HL-60 (cell line): ENCODE data around the gene ARHGAP26.

ENCODE experiments used
- CTCF ChIP-seq: IDR thresholded peaks from one replicate; pipeline ENCODE4 v1.5.1; 2011; ENCODE audit warnings: low read length, control low read depth, inconsistent platforms; ENCODE audit not compliant: insufficient read depth
- GABPA ChIP-seq: IDR thresholded peaks from 2 replicates; pipeline ENCODE4 v1.6.1; 2012; ENCODE audit warnings: low read depth
- POLR2AphosphoS5 ChIP-seq: IDR thresholded peaks from 2 replicates; pipeline ENCODE4 v1.6.1; 2012; ENCODE audit warnings: low read depth
- SPI1 ChIP-seq: IDR thresholded peaks from 2 replicates; pipeline ENCODE4 v1.6.1; 2012; ENCODE audit warnings: low read depth, mild to moderate bottlenecking, borderline replicate concordance

DNA sequence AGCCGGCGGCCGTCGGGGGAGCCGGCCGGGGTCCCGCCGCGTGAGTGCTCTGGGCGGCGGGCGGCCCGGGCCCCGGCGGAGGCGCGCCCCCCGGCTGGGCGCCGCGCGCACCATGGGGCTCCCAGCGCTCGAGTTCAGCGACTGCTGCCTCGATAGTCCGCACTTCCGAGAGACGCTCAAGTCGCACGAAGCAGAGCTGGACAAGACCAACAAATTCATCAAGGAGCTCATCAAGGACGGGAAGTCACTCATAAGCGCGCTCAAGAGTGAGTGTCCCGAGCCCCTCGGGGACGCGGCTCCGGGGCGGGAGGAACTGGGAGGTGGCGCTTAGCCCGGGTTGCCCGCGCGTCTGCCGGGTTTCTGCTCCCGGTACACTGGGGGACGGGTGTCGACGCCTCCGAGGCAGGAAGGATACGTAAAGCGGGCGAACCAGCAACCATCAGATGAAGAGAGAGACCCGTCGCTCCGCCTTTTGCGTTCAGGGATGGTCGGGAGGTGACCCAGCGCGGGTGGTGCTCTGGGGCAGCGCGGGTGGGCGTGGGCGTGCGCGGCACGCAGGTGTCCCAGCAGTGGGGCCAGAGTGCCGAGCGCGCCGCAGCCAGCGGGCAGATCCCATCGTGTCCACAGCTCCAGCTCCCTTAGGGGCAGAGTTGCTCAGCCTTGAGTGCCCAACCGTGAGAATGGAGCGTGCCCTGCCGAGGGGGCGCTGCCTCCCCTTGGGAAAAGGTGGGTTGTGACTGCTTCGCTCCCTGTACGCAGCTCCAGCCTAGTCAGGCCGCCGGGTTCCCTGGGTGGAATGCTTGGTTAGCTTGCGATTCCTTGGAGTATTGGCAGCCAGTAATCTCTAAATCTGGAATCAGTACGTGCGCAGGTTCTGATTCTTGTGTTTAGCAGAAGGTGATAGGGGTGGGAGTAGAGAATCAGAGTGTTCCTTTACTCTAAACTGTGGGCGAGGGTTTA is 753 bp downstream of the ARHGAP26 start:
- TF ChIP-seq GABPA = no peak
- TF ChIP-seq CTCF = peak; percentile 6
- TF ChIP-seq POLR2AphosphoS5 = no peak; the same call in 1 of the 2 replicates
- peak; percentile 47; the same call in 1 of the 2 replicates for TF ChIP-seq SPI1
